ENCODE data around the gene LTB4R. TPM values are rescaled to one million over a fixed set of nuclear protein-coding genes. Genes with fewer than 3 reads are reported as not detected.
A peak's percentile ranks its signal among the peaks of the same experiment; 100 is the strongest.

The LTB4R gene
- total and polyA plus RNA-seq, 10 donors, result 13.9 to 50.4 (median 32.1) TPM

- no peaks in the 10 kb centered on the region for H3K9me3 ChIP-seq
- TF ChIP-seq CTCF (IDR thresholded peaks at IDR 0.05 in 8 of 11, conservative IDR thresholded peaks at IDR 0.05 in 3 of 11), result peak in 7 of 11 experiments; percentile 18 to 52 (median 43)
- peak in 2 of 3 donors; percentile 30 to 31 for TF ChIP-seq POLR2AphosphoS5 (IDR thresholded peaks at IDR 0.05)
- TF ChIP-seq POLR2A (IDR thresholded peaks at IDR 0.05), result no peak
- intact Hi-C loops (cut with DNase I; ENCODE audit: low total_unique reads), result no loop called here
- peak overlapping the region in 1 of 8 donors; percentile 46 for H3K4me3 ChIP-seq
- H3K4me1 ChIP-seq, result peaks cover 14 to 90% (median 67%) of the 10 kb centered on the region in 6 donors
- WGBS, 5 donors, result 52 to 68% (median 56%) methylated on average over 11 of the region's 11 CpGs
- no peaks in the 10 kb centered on the region for H3K36me3 ChIP-seq
- no peaks in the 10 kb centered on the region for H3K27me3 ChIP-seq (replicated peaks in 1 of 7)
- peak; percentile 83 for DNase-seq
- H3K27ac ChIP-seq, result peak overlapping the region in 7 of 8 donors; percentile 37 to 100 (median 84)
Measured at GRCh38 chr14:24279301-24280186, 31.8 kb upstream of the LTB4R start.

- Histone ChIP-seq H3K4me3 (no peak overlapping the region), H3K4me1 (peaks cover 14 to 76% (median 57%) of the 10 kb centered on the region in 6 donors), H3K36me3 (no peaks in the 10 kb centered on the region), H3K27ac (peak overlapping the region in 2 of 8 donors; percentile 68 to 87), H3K27me3 (replicated peaks in 1 of 7) (no peaks in the 10 kb centered on the region), H3K9me3 (no peaks in the 10 kb centered on the region)
- TF ChIP-seq POLR2A (IDR thresholded peaks at IDR 0.05) (no peak), CTCF (IDR thresholded peaks at IDR 0.05 in 8 of 11, conservative IDR thresholded peaks at IDR 0.05 in 3 of 11) (no peak), POLR2AphosphoS5 (IDR thresholded peaks at IDR 0.05) (no peak)
- WGBS, 5 donors, result 93 to 98% (median 94%) methylated on average over 6 of the region's 6 CpGs
- intact Hi-C loops (cut with DNase I; ENCODE audit: low total_unique reads), result no loop called here
- no peak for DNase-seq
Measured at GRCh38 chr14:24280797-24281460, 30.4 kb upstream of the LTB4R start.

- no peaks in the 10 kb centered on the region for H3K36me3 ChIP-seq
- H3K4me1 ChIP-seq, result peaks cover 14 to 69% (median 53%) of the 10 kb centered on the region in 6 donors
- no peak for TF ChIP-seq POLR2AphosphoS5 (IDR thresholded peaks at IDR 0.05)
- H3K9me3 ChIP-seq, result no peaks in the 10 kb centered on the region
- no peak overlapping the region for H3K4me3 ChIP-seq
- intact Hi-C loops (cut with DNase I; ENCODE audit: low total_unique reads), result no loop called here
- 78 to 95% (median 87%) methylated on average over 7 of the region's 7 CpGs for WGBS, 5 donors
- no peaks in the 10 kb centered on the region for H3K27me3 ChIP-seq (replicated peaks in 1 of 7)
- no peak for DNase-seq
- H3K27ac ChIP-seq, result peak overlapping the region in 5 of 8 donors; percentile 27 to 68 (median 54)
Measured at GRCh38 chr14:24281636-24282035, 29.7 kb upstream of the LTB4R start.

GRCh38 chr14:24282736-24283135, 28.6 kb upstream of the LTB4R start:
- Histone ChIP-seq H3K9me3 (no peaks in the 10 kb centered on the region), H3K4me1 (peaks cover 7 to 58% (median 42%) of the 10 kb centered on the region in 6 donors), H3K27me3 (replicated peaks in 1 of 7) (no peaks in the 10 kb centered on the region), H3K4me3 (no peak overlapping the region), H3K36me3 (no peaks in the 10 kb centered on the region), H3K27ac (peak overlapping the region in 2 of 8 donors; percentile 64 to 68)
- 80 to 89% (median 86%) methylated on average over 1 to 3 of the region's 3 CpGs for WGBS, 5 donors
- TF ChIP-seq POLR2AphosphoS5 (IDR thresholded peaks at IDR 0.05) (no peak), CTCF (IDR thresholded peaks at IDR 0.05 in 8 of 11, conservative IDR thresholded peaks at IDR 0.05 in 3 of 11) (no peak)
- peak; percentile 59 for DNase-seq
- intact Hi-C loops (cut with DNase I; ENCODE audit: low total_unique reads), result no loop called here

All from spleen (tissue), 11 donors.